HG03060 (cell line): ENCODE measurements around the gene CD300LF.

ENCODE experiments used
- ATAC-seq: cut with Tn5 transposase; IDR thresholded peaks from one replicate; pipeline ENCODE4 v1.9.1; 2021; ENCODE audit warnings: low read depth, moderate number of reproducible peaks; ENCODE audit not compliant: unreplicated experiment

Gene CD300LF

DNA sequence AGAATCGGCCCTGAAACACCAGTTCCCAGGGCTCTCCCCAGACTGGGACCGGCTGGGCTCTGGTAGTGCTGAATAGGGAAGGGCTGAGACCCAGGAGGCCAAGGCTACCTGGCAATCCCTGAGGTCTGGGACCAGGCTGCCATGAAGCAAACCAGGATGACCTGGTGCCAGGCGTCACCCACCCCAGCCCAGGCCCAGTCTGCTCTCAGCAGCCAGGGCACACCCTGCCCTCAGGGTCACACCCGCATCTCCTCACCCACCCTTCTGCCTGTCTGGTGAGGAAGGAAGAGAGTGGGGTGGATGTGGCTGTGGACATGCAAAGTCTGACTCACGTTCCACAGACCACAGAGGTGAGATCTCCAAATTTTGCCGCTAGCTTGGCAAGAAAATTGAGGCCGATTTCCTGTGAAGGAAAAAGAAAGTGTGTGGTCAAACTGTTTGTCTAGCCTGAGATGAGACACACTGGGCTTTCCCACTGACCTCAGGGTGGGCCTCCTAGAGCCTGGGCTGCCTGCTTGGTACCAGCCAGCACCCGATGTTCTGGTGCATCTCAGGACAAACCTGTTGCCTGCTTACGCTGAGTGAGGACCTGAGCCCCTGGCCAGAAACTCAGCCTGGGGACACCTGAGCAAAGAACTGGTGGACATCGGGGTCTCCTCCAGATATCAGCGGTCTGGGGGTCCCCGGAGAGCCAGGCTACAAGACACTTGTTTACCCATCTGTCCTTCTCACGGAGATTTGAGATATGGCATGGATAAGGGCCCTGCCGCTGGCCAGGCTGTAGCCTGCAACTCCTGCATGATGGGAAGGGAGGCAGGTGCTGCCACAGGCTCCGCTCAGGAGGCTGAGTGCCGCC is 18.0 kb upstream of the CD300LF start:
- ATAC-seq = no peak

DNA sequence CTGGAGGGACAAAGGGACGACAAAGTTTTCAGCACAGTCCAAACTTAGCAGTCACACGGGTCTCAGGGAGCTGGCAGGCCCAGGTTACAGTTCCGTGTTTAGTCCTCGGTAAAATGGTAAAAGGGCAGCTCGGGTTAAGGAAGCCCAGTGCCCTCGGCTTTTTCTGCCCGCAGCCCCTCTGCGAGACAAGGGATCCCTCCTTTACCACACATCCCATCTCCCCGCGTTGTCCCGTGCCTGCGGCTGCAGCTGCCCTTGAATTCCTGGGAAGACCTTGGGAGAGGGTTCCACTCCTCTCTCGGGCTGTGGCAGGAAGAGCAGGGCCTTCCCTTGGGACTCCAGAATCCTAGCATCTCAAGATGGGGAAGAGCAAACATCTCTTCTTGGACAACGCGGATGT is 17.1 kb upstream of the CD300LF start:
- ATAC-seq = no peak

DNA sequence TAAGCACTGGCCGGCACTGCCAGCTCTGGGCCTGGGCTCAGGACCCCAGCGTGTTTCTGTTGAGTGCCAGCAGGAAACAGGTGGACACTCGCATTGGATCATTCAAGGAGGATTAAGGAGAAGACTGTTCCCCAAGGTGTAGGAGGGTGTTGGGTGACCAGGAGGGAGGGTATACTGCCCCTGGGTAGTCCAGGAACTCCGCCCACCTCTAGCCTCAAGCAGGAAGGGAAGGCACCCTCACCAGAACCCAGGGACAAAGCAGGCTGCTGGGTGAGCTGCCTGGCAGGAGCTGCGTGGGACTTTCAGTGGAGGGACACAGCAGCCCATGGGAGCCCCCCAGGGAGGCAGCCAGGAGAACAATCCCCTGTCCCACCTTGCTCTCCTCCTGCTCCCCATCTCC is 16.6 kb upstream of the CD300LF start:
- no peak for ATAC-seq

DNA sequence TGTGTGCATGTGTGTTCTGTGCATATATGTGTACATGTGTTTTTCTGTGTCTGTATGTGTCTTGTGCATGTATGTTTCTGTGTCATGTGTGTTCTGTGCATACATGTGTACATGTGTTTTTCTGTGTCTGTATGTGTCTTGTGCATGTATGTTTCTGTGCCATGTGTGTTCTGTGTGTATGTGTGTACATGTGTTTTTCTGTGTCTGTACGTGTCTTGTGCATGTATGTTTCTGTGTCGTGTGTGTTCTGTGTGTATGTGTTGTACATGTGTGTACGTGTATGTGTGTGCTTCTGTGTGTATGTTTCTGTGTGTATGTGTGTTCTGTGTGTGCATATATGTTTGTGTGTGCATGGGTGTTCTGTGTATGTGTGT is 16.0 kb upstream of the CD300LF start:
- ATAC-seq = no peak

DNA sequence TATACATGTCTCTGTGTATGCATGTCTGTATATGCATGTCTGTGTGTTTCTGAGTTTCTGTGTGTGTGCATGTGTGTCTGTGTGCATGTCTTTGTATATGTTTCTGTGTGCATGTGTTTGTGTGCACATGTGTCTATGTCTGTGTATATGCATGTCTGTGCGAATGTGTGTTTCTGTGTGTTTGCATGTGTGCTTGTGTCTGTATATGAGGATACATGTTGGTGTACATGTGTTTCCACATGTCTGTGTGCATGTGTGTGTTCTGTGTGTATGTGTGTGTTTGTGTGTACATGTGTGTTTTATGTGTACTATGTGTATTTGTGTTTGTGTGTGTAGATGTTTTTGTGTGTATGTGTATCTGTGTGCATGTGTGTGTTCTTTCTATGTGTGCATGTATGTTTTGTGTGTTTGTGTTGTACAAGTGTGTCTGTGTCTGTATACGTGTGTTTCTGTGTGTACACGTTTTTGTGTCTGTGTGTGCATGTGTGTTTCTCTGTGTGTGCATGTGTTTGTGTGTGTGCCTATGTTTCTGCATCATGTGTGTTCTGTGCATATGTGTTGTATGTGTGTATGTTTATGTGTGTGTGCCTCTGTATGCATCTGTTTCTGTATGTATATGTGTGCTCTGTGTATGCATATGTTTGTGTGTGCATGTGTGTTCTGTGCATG is 15.4 kb upstream of the CD300LF start:
- ATAC-seq = no peak

DNA sequence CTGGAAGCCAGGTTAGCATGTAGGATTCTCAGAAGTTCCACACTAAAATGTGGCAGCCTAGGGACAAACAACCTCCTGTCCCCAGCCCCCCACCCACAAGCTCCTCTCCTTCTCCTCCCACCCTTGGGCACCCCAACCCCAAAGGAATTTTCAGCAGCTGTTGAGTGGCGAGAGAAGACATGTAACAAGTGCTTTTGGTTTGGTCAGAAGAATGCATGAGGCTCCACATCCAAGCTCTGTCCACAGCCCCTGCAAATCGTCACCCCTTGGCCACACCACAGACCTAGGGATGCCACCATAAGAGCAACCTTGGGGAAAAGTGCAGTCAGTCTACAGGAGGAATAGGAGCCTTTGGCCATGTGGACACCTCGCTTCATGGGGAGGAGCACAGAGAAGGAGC is 12.4 kb upstream of the CD300LF start:
- no peak for ATAC-seq

DNA sequence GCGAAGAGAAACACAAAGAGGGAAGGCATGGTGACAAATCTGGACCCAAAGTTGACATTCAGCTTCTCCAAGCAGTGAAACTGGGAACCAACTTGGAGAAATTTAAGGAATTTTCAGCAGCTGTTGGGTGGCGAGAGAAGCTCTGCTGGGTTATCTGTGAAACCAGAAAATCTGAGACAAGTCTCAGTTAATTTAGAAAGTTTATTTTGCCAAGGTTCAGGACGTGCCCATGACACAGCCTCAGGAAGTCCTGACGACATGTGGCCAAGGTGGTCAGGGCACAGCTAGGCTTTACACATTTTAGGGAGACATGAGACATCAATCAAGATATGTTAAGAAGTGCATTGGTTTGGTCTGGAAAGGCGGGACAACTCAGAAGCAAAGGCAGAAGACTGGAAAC is 11.2 kb upstream of the CD300LF start:
- ATAC-seq = no peak

DNA sequence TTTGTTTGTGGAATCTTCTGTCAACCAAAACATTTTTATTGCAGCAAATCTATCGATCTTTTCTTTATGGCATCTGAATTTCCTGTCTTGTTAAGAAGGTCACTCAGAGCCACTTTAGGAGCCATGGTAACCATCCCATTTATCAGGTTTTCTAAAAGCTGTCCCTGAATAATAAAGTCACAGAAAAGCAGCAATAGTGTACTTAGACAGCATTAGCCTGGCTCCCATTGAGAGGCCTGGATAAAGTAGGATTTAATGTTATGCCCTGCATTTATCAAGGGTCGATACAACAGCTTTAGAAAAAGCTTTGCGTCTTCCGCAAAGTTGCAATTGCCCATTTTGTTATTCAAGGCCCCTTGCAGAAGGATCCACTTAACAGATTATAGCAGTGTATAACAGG is 10.1 kb upstream of the CD300LF start:
- no peak for ATAC-seq

DNA sequence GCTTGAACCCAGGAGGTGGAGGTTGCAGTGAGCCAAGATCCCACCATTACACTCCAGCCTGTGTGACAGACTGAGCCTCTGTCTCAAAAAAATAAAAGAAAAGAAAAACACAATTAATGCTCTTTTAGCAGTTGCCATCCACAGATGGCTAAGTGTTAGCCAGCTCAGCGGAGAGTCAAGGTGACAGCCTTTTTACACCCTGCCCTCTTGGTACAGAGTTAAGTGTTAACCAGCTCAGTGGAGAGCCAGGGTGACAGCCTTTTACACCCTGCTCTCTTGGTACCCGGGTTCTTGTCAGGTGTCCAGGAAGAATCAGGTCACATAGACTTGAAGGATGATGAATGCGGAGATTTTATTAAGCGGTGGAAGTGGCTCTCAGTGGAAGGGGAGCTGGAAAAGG is 7.8 kb upstream of the CD300LF start:
- no peak for ATAC-seq

DNA sequence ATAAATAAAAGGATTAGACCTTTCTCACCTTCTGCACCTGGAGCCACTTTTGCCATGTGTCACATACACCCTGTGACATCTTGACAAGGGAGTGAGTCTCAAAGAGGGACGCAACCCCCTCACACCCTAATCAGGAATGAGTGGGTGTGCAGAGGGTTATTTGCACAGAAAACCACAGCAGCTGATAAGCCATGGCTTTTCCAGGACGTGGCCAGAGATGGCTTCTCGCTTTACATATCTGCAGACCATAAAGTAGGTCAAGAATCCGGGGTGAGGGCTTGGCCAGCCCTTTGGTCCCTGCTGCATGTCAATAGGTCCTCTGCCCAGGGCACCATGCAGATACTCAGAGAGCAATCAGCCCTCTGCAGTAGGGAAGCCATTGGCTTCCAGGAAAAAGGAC is 2.4 kb upstream of the CD300LF start:
- ATAC-seq = no peak

DNA sequence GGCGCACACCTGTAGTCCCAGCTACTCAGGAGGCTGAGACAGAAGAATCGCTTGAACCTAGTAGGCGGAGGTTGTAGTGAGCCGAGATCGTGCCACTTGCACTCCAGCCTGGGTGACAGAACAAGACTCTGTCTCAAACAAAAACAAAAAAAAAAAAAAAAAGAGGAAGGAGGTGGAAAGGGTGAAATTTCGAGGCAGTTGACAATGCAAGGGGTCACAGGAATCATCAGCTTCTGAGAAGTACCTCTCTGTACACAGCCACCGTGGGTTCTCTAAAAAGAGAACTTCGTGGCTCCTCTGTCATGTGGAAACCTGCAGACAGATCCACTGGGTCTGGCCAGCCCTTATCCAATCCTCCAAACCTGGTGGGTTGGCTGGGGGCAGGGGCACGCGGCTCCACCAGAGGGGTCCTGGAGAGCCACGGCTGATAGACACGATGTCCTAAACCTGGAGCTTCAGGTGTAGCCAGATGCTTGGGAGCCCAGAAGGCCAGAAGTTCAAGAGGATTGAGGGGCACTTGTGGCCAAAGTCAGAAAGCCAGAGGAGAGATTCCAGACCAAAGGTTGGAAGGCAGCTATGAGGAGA is 540 bp upstream of the CD300LF start:
- ATAC-seq = no peak

DNA sequence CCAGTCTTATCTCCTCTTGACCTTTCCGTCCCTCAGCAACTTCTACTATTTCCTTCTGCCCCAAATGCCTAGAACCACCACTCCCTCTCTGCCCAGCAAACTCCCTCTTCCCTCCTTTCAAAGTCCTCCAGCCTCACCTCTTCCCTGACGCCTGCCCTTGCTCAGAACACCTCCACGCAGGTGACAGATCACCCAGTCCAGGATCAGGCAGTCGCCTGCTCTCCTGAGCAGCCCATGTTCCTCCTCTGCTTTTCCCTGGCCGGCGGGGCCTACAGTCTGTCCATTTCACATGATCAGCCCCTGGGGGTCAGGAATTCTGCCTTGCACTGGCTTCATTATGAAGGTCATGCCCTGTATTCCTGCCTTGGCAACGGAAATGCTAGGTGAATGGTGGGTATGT is 422 bp downstream of the CD300LF start:
- ATAC-seq = no peak

DNA sequence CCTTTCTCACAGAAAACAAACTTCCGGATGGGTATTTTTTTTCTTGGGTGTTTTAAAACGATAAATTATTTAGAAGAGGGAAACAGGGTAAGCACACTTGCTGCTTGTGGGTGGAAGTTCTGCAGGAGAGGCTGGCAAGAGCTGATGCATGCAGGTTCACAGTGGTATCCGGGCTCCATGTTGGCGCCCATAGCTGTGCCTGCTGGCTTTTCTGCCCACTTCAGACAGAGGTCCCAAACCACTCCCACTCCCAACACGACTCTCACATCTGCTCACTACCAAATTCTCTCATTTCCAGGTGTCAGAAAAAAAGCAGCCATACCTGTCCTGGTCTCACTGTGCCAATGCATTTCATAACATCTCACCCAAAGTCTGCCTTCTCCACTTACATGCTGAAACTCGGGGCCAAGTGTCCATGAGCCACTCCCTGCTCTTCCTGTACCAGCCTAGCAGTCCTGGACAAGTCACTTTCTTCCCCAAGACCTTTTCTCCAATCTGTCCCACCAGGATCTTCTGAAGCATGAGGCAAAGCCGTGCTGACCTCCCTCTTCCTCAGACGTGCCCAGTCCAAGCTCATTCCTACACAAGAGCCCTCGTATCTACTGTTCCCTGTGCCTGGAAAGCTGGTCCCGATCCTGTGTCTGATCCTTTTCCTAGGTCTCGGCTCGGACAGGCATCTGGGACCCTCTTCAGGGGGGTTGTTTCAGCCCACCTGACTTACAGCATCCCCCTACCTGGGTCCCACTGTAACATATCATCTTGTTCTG is 1.5 kb downstream of the CD300LF start:
- no peak for ATAC-seq

DNA sequence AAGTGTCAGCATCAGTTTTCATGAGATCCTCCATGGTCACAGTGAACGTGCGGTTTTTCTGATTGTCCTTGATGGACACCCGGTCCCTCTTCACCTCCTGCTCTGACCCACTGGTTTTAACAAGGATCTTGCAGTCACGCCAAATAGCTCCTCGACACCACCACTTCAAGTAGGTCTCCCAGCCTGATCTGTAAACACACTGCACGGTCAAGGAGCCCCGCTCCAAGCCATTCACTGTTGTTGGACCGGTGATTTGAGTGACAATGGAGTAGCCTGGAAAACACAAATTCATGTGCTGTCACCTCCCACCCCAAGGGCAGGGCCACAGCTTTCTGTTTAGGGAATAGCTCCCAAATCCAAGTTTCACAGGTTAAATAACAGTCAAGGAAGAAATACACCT is 8.2 kb downstream of the CD300LF start:
- no peak for ATAC-seq

DNA sequence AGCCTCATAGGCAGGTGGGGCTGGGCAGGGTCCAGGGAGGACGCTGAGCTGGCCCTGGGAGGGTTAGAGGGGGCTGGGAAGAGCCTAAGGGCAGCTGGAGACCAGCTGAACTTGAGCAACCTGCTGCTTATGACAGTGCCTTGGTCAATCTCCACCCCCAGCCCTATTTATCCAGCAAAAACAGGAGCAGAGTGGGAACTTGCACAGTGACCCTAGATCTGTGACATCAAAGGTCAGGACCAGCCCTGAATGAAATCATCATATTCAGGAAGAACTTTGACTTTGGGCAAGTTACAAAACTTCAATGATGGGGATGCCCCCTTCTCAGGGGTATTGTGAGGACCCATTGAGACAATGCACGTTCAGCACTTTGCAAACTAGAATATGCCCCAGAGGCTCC is 9.4 kb downstream of the CD300LF start:
- no peak for ATAC-seq

DNA sequence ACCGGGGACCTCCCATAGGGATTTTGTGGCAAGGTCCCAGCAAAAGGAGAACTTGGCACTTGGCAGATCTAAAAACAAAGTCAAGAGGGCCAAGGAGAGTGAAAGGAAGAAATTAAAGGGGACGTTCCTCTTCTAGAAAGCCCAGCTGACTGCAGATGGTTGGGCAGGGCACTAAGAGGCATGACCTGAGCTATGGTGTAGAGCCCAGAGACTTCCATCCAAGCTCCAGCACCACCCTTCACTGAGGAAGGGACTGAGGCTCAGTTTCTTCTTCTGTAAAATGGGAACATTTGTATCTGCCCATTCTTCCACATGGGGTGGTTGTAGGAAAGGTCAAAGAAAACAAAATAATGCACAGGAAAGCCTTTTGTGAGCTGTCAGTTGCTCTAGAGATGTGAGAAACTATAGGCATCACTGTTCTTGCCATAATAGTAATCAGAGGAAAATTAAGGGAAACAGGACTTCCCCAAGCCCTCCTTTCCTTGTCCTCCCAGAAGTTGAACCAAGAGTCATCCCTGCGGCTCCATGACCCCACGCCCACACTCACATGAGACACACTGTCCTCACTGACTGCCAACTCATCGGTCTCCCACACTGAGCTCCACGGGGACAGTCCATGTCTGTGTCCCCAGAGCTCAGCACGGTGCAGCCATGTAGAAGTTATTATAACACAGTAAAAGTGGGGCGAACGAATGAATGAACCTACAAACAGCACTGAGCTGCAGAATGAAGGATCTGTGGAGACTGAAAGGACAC is 10.4 kb downstream of the CD300LF start:
- ATAC-seq = no peak

DNA sequence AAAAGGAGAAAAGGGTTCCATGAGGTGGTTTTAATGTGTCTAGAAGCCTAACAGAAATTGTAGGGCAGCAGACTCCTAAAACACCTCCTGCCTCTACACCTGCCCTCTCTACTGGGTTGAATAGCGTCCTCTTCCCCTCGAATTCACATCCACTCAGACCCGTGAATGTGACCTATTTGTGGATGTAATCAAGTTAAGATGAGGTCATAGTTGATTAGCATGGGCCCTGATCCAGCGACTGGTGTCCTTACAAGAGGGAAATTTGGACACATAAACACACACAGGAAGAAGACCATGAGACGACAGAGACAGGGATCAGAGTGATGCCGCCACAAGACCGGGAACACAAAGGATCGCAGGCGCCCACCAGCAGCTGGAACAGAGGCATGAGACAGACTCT is 13.5 kb downstream of the CD300LF start:
- ATAC-seq = no peak

DNA sequence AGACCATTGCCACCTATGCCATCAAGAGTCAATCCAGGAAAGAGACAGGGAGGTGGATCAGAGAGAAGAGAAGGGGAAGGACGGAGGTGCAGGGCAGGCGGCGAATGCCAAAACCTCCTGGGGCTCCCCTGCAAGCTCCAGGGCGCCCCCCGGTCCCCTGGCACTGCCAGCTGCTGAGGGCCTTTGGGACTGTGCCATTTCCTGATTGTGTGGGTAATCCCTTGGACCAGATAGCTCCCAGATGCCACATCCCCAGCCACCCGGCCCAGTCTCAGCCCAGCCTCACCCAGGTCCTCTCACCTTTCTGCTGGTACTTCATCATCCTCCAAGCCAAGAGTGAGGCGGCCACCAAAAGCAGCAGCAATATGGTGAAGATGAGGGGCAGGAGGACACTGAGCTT is 14.7 kb downstream of the CD300LF start:
- no peak for ATAC-seq

DNA sequence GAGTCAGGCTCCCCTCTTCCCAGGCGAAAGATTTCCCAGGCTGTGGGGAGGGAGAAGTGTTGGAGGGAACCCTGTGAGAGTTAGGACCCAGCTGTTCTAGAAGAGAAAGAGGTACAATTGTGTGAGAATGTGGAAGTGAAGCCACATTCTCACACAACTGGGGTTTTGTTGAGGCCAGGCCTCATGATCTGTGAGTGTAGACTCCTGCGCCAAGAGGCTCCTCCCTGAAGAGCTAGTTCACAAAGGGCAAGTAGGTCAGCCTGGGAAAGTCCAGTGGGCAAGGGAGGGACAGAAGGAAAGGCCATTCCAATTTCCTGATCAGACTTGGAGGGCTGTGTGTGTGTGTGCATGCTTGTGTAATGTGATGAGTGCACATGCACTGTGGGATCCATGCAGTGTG is 15.2 kb downstream of the CD300LF start:
- no peak for ATAC-seq

DNA sequence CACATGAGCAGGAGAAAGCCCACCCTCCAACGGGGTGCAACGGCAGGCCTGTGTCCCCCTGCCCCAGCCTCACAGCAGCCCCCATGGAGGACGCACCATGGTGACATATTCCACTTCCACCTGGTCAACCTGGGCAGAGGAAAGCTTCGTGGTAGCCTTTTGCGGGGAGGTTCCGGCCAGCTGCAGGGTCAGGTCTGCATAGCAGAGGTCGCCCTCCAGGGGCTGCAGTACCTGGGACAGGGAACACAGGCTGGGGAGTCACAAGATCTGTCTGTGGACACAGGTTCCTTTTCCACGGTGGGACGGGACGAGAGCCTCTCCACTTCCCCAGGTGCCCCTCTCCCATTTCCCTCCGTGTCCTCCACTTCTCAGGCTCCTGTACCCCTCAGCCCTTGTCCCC is 17.1 kb downstream of the CD300LF start:
- no peak for ATAC-seq

DNA sequence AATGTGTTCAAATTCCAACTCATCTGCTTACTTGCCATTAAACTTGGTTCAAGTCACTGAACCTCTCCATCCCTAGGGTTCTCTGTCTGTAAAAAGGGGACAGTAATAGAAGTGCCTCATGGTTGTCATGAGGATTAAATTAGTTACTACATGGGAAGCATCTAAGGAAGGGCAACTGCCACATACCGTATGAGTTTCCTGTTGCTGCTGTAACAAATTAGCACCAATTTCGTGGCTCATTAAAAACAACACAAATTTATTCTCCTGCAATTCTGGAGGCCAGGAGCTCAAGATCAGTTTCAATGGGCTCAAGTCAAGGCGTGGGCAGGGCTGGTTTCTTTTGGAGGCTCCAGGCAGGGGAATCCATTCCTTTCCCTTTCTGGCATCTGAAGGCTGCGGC is 18.6 kb downstream of the CD300LF start:
- no peak for ATAC-seq
